Suprapubic skin (tissue), 4 donors: ENCODE results near the gene CNTN4. TPM values are rescaled to one million over a fixed set of nuclear protein-coding genes. Genes with fewer than 3 reads are reported as not detected.

Experiments used
- DNase-seq, 2 donors: peaks; one replicate each; pipeline ENCODE4 v3.0.0-alpha.2; 2019; ENCODE audit warnings: low spot score in 2 of 2
- H3K27ac ChIP-seq: fragments of 200-600 bp; sonication (generic); one replicate; pipeline ENCODE4 v1.5.1; 2019
- H3K27me3 ChIP-seq: fragments of 200-600 bp; sonication (generic); one replicate; pipeline ENCODE4 v1.5.1; 2019
- H3K36me3 ChIP-seq: fragments of 200-600 bp; sonication (generic); one replicate; pipeline ENCODE4 v1.5.1; 2019
- H3K4me1 ChIP-seq: fragments of 200-600 bp; sonication (generic); one replicate; pipeline ENCODE4 v1.5.1; 2019
- H3K4me3 ChIP-seq: fragments of 200-600 bp; sonication (generic); one replicate; pipeline ENCODE4 v1.5.1; 2019; ENCODE audit warnings: mild to moderate bottlenecking
- H3K9me3 ChIP-seq: fragments of 200-600 bp; sonication (generic); one replicate; pipeline ENCODE4 v1.5.1; 2019
- CTCF ChIP-seq, 2 donors: fragments of 200-600 bp in 1 of 2; fragments of 450-650 bp in 1 of 2; sonication (generic) in 1 of 2; IDR thresholded peaks; one replicate each; pipeline ENCODE4 v1.5.1; 2016 to 2019; ENCODE audit warnings: antibody characterized with exemption in 2 of 2, mild to moderate bottlenecking in 1 of 2, moderate library complexity in 1 of 2
- EP300 ChIP-seq: sonication (generic); formaldehyde crosslinking; IDR thresholded peaks from one replicate; pipeline ENCODE4 v1.6.1; 2017; ENCODE audit warnings: antibody characterized with exemption
- POLR2A ChIP-seq, 2 donors: fragments of 450-650 bp; IDR thresholded peaks; one replicate each; pipeline ENCODE4 v1.6.1; 2017; ENCODE audit warnings: antibody characterized with exemption in 2 of 2, mild to moderate bottlenecking in 2 of 2, moderate library complexity in 2 of 2
- POLR2AphosphoS5 ChIP-seq, 3 donors: sonication (generic); formaldehyde crosslinking; IDR thresholded peaks; one replicate each; pipeline ENCODE4 v1.6.1; 2017; ENCODE audit warnings: antibody characterized with exemption in 3 of 3
- WGBS: methylation state at CpG from one replicate; pipeline ENCODE4 v1.1.5; 2018; 5-methylcytosine and 5-hydroxymethylcytosine counted together
- total RNA-seq, 4 donors: library from RNA; depleted of rRNA; stranded (reverse); fragments of >200 nt; gene quantifications; one replicate each; pipeline ENCODE4 v1.1.0, GENCODE V29; 2016

Gene CNTN4
- total RNA-seq, 4 donors from 2014 or later: 0.60 to 8.1 (median 7.5) TPM

DNA sequence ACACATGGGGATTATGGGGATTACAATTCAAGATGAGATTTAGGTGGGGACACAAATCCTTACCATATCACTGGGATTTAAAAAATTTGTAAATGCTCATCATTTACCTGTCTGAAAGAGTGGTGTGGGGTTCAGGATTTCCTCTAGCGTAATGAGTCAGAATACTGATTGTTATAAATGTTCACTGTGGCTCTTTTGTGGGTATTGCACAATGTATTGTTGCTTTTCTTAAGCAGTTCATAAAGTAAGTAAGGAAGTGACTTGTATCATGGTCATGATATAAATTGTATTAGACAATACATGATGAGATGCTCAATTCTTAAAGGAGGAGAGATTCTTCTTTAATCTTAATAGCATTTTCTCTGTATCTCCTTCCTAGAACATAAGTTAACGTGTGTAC is 262.1 kb downstream of the CNTN4 start:
- no peak overlapping the region for H3K4me3 ChIP-seq
- DNase-seq: no peak
- no peaks in the 10 kb centered on the region for H3K27me3 ChIP-seq
- no peaks in the 10 kb centered on the region for H3K4me1 ChIP-seq
- no peaks in the 10 kb centered on the region for H3K9me3 ChIP-seq
- H3K36me3 ChIP-seq: no peaks in the 10 kb centered on the region
- no peak overlapping the region for H3K27ac ChIP-seq
- no peak for TF ChIP-seq POLR2AphosphoS5 (IDR thresholded peaks at IDR 0.05)
- TF ChIP-seq POLR2A (IDR thresholded peaks at IDR 0.05): no peak
- TF ChIP-seq CTCF (IDR thresholded peaks at IDR 0.05): no peak
- TF ChIP-seq EP300: no peak
- 97% methylated on average over 2 of the region's 2 CpGs for WGBS

DNA sequence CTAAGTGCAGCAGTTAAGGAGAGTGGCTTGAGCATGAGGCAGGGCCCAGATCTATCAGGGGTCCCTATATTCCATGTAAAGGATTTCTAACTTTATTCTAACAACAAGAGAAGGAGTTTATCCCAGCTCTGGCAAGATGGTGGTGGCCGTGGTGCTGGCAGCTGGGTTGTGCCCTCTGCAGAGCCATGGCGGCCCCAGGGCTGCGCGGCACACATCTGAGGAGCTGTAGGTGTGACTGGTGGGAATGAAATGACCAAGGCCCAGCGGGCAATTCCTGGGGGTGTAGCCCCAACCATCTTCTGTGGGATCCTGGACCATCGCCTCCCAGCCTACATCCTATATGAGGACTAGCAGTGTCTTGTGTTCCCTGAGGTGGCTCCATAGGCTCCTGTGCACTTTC is 263.5 kb downstream of the CNTN4 start:
- H3K4me3 ChIP-seq: no peak overlapping the region
- no peaks in the 10 kb centered on the region for H3K36me3 ChIP-seq
- no peaks in the 10 kb centered on the region for H3K9me3 ChIP-seq
- no peaks in the 10 kb centered on the region for H3K27me3 ChIP-seq
- 93% methylated on average over 5 of the region's 6 CpGs for WGBS
- no peaks in the 10 kb centered on the region for H3K4me1 ChIP-seq
- TF ChIP-seq CTCF (IDR thresholded peaks at IDR 0.05) (no peak), EP300 (no peak), POLR2A (IDR thresholded peaks at IDR 0.05) (no peak), POLR2AphosphoS5 (IDR thresholded peaks at IDR 0.05) (no peak)
- no peak for DNase-seq
- no peak overlapping the region for H3K27ac ChIP-seq

DNA sequence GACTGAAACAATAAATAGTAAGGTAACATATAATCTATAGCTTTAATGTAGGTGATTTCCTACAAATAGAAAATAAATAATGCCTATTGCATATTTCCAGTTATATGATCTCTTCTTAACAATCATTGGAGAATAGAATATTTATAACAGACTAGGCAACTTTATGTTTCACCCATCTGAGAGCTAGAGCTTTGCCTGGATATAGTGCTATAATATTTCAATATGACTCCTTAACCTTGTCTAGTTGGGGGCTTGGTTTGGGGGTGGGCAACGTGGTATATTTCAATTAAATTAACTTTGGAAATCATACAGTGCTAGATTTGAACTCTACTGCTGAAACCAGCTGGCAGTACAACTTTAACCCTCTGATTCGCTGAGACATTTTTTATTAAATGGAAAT is 265.2 kb downstream of the CNTN4 start:
- TF ChIP-seq POLR2AphosphoS5 (IDR thresholded peaks at IDR 0.05) (no peak), CTCF (IDR thresholded peaks at IDR 0.05) (no peak), EP300 (no peak), POLR2A (IDR thresholded peaks at IDR 0.05) (no peak)
- Histone ChIP-seq H3K27me3 (no peaks in the 10 kb centered on the region), H3K36me3 (no peaks in the 10 kb centered on the region), H3K4me3 (no peak overlapping the region), H3K4me1 (no peaks in the 10 kb centered on the region), H3K27ac (no peak overlapping the region), H3K9me3 (no peaks in the 10 kb centered on the region)
- WGBS: 69% methylated on average over 2 of the region's 2 CpGs
- no peak for DNase-seq

DNA sequence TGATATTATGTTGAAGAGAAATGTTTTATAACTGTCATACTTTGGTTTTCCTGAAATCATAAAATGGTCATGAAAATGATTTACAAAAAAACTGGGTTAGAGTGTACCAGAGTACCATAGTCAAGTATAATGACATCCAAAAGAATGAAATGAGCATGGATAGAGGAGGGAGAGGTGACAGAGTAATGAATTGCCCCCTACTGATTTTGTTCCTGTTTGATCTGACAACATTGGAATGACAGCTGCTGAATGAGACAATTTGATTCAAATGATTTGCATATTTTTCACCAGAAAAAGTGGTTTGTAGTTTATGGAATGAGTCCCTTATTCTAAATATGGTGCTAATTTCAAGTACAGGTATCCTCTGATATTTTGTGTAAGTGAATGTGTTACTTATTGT is 271.7 kb downstream of the CNTN4 start:
- no peak overlapping the region for H3K4me3 ChIP-seq
- no peaks in the 10 kb centered on the region for H3K9me3 ChIP-seq
- no peaks in the 10 kb centered on the region for H3K27me3 ChIP-seq
- TF ChIP-seq EP300 (no peak), POLR2A (IDR thresholded peaks at IDR 0.05) (no peak), POLR2AphosphoS5 (IDR thresholded peaks at IDR 0.05) (no peak), CTCF (IDR thresholded peaks at IDR 0.05) (no peak)
- no peak for DNase-seq
- no peaks in the 10 kb centered on the region for H3K36me3 ChIP-seq
- no peak overlapping the region for H3K27ac ChIP-seq
- no peaks in the 10 kb centered on the region for H3K4me1 ChIP-seq

- Histone ChIP-seq H3K36me3 (no peaks in the 10 kb centered on the region), H3K9me3 (no peaks in the 10 kb centered on the region), H3K4me3 (no peak overlapping the region), H3K4me1 (no peaks in the 10 kb centered on the region), H3K27me3 (no peaks in the 10 kb centered on the region), H3K27ac (no peak overlapping the region)
- DNase-seq: no peak
- TF ChIP-seq POLR2A (IDR thresholded peaks at IDR 0.05): no peak
- TF ChIP-seq POLR2AphosphoS5 (IDR thresholded peaks at IDR 0.05): no peak
- TF ChIP-seq EP300: no peak
- TF ChIP-seq CTCF (IDR thresholded peaks at IDR 0.05): no peak
- 63% methylated on average over 1 of the region's 1 CpG for WGBS
These were observed 273.6 kb downstream of the CNTN4 start for GRCh38 chr3:2372306-2372705.
